ENCODE data around the gene BTAF1. TPM values are rescaled to one million over a fixed set of nuclear protein-coding genes. Genes with fewer than 3 reads are reported as not detected.

The BTAF1 gene
- total and polyA plus RNA-seq, 2 experiments from 2014 or later = 30.4 to 55.7 TPM

- TF ChIP-seq ZNF462 (CRISPR knock-in tag; IDR thresholded peaks at IDR 0.05) (no peak), EZH2 (IDR thresholded peaks at IDR 0.05; ENCODE audit: low read depth, unreplicated experiment) (no peak), POLR2AphosphoS5 (IDR thresholded peaks at IDR 0.05; ENCODE audit: low read depth) (no peak), ZNF114 (CRISPR knock-in tag; IDR thresholded peaks at IDR 0.05) (no peak), JUNB (IDR thresholded peaks at IDR 0.05; ENCODE audit: unreplicated experiment) (no peak), CREB1 (CRISPR knock-in tag; IDR thresholded peaks at IDR 0.05; ENCODE audit: low read depth) (no peak), STAT1 (IDR thresholded peaks at IDR 0.05; ENCODE audit: unreplicated experiment) (no peak)
Observed at GRCh38 chr10:91957091-91957490, 33.5 kb downstream of the BTAF1 start (continued).

- Mint-ChIP-seq H3K27ac (peak overlapping the region; percentile 69), H3K27me3 (ENCODE audit: insufficient read depth, low read depth, poor library complexity) (no peaks in the 10 kb centered on the region), H3K36me3 (ENCODE audit: low read depth) (peaks cover 25% of the 10 kb centered on the region; the same call in 2 of the 3 replicates), H3K4me3 (no peak overlapping the region), H3K4me1 (peaks cover 9% of the 10 kb centered on the region), H3K9me3 (no peaks in the 10 kb centered on the region)
- Histone ChIP-seq H3K4me1 (ENCODE audit: insufficient read depth) (peaks cover 9% of the 10 kb centered on the region), H3K4me3 (no peak overlapping the region), H3K9me2 (ENCODE audit: insufficient read depth) (no peaks in the 10 kb centered on the region), H3K36me3 (ENCODE audit: insufficient read depth) (no peaks in the 10 kb centered on the region), H3K79me2 (replicated peaks; ENCODE audit: insufficient read depth) (no peaks in the 10 kb centered on the region), H3K4me2 (no peak overlapping the region), H3F3A (replicated peaks; ENCODE audit: low read depth) (no peaks in the 10 kb centered on the region), H3K27ac (ENCODE audit: low read depth) (peak overlapping the region; percentile 71; the same call in 1 of the 2 replicates), H4K20me1 (replicated peaks; ENCODE audit: insufficient read depth) (peaks cover 6% of the 10 kb centered on the region; the same call in 1 of the 2 replicates), H3K27me3 (ENCODE audit: insufficient read depth) (no peaks in the 10 kb centered on the region), H2AFZ (no peak overlapping the region)
- TF ChIP-seq NANOG (IDR thresholded peaks at IDR 0.05; ENCODE audit: borderline replicate concordance) = no peak
- no peak for TF ChIP-seq ETS1 (IDR thresholded peaks at IDR 0.05)
- TF ChIP-seq ZNF114 (CRISPR knock-in tag; IDR thresholded peaks at IDR 0.05) = no peak
- TF ChIP-seq EZH2 (IDR thresholded peaks at IDR 0.05; ENCODE audit: low read depth, unreplicated experiment) = no peak
- TF ChIP-seq CTCF (conservative IDR thresholded peaks at IDR 0.05; ENCODE audit: low read depth in 2 of 2) = no peak
- no peak for TF ChIP-seq STAT1 (IDR thresholded peaks at IDR 0.05; ENCODE audit: unreplicated experiment)
- no peak for TF ChIP-seq CREB1 (CRISPR knock-in tag; IDR thresholded peaks at IDR 0.05; ENCODE audit: low read depth)
- TF ChIP-seq REST (IDR thresholded peaks at IDR 0.05; ENCODE audit: unreplicated experiment) = no peak
- TF ChIP-seq EZH2phosphoT487 (IDR thresholded peaks at IDR 0.05; ENCODE audit: unreplicated experiment) = no peak
- TF ChIP-seq JUNB (IDR thresholded peaks at IDR 0.05; ENCODE audit: unreplicated experiment) = no peak
- TF ChIP-seq ZNF331 (CRISPR knock-in tag; IDR thresholded peaks at IDR 0.05; ENCODE audit: low read depth) = no peak
- no peak for DNase-seq (ENCODE audit: low spot score)
- no peak for ATAC-seq
Observed at GRCh38 chr10:91969297-91969696, 45.7 kb downstream of the BTAF1 start.

Measured in GM23338 (cell line).